Sigmoid colon (tissue), 7 donors: ENCODE results near the gene EML4. TPM values are rescaled to one million over a fixed set of nuclear protein-coding genes. Genes with fewer than 3 reads are reported as not detected.

Experiments used
- DNase-seq: peaks from one replicate; pipeline ENCODE4 v3.0.0-alpha.2; 2019
- H3K27ac ChIP-seq, 4 donors: fragments of 200-600 bp; sonication (generic); one replicate each; pipeline ENCODE4 v1.5.1; 2016 to 2019; ENCODE audit warnings: mild to moderate bottlenecking in 1 of 4
- H3K27me3 ChIP-seq, 3 donors: fragments of 200-600 bp; sonication (generic); one replicate each; pipeline ENCODE4 v1.5.1; 2019; ENCODE audit warnings: mild to moderate bottlenecking in 1 of 3
- H3K36me3 ChIP-seq, 4 donors: fragments of 200-600 bp; sonication (generic); one replicate each; pipeline ENCODE4 v1.5.1; 2016 to 2019
- H3K4me1 ChIP-seq, 4 donors: fragments of 200-600 bp; sonication (generic); one replicate each; pipeline ENCODE4 v1.5.1; 2017 to 2019
- H3K4me3 ChIP-seq, 4 donors: fragments of 200-600 bp; sonication (generic); one replicate each; pipeline ENCODE4 v1.5.1; 2017 to 2019; ENCODE audit warnings: mild to moderate bottlenecking in 2 of 4, moderate library complexity in 1 of 4
- H3K9me3 ChIP-seq, 4 donors: fragments of 200-600 bp in 3 of 4; sonication (generic) in 3 of 4; one replicate each; pipeline versions ENCODE4 v1.5.1 to v1.6.1; 2013 to 2019
- CTCF ChIP-seq, 4 experiments: fragments of 450-650 bp in 3 of 4; fragments of 200-600 bp in 1 of 4; IDR thresholded peaks; one replicate each; pipeline ENCODE4 v1.5.1; 2016 to 2019; ENCODE audit warnings: antibody characterized with exemption in 4 of 4, mild to moderate bottlenecking in 3 of 4, moderate library complexity in 2 of 4
- EP300 ChIP-seq, 4 donors: sonication (generic); formaldehyde crosslinking; IDR thresholded peaks; one replicate each; pipeline ENCODE4 v1.6.1; 2017; ENCODE audit warnings: antibody characterized with exemption in 4 of 4
- POLR2A ChIP-seq, 2 donors: fragments of 450-650 bp; IDR thresholded peaks; one replicate each; pipeline ENCODE4 v1.6.1; 2016; ENCODE audit warnings: antibody characterized with exemption in 2 of 2, mild to moderate bottlenecking in 2 of 2, moderate library complexity in 2 of 2
- POLR2AphosphoS5 ChIP-seq, 4 donors: sonication (generic); formaldehyde crosslinking; IDR thresholded peaks; one replicate each; pipeline ENCODE4 v1.6.1; 2017; ENCODE audit warnings: antibody characterized with exemption in 4 of 4
- WGBS, 2 donors: extraction: QIAGEN DNeasy Blood & Tissue Kit; methylation state at CpG; one replicate each; pipeline ENCODE4 v1.1.7; 2013; 5-methylcytosine and 5-hydroxymethylcytosine counted together
- intact Hi-C: fragments of 100-400 bp; cut with DNase I; formaldehyde crosslinking; loops from one replicate; pipeline ENCODE4 v1.15.1; 2023
- polyA plus RNA-seq, 3 donors: library from polyadenylated mRNA; stranded (reverse); fragments of 200-250 nt; gene quantifications; one replicate each; pipeline ENCODE4 v1.2.3, GENCODE V29; 2013
- total RNA-seq, 4 donors: library from RNA; depleted of rRNA; stranded (reverse); fragments of >200 nt; gene quantifications; one replicate each; pipeline ENCODE4 v1.1.0, GENCODE V29; 2016
- donor health status: healthy with polysubstance abuse.
- donor health status: Bipolar disorder and iron deficiency.
- donor health status: healthy.

Gene EML4
- total and polyA plus RNA-seq, 7 donors = 16.1 to 27.8 (median 17.8) TPM

- intact Hi-C loops = no loop called here
- Histone ChIP-seq H3K36me3 (no peaks in the 10 kb centered on the region), H3K4me3 (no peak overlapping the region), H3K27ac (no peak overlapping the region), H3K4me1 (peaks cover 0 to 26% (median 12%) of the 10 kb centered on the region in 4 donors), H3K27me3 (no peaks in the 10 kb centered on the region), H3K9me3 (no peaks in the 10 kb centered on the region)
- WGBS, 2 donors = 80 to 86% methylated on average over 2 of the region's 2 CpGs
- TF ChIP-seq CTCF (IDR thresholded peaks at IDR 0.05) (no peak), POLR2AphosphoS5 (IDR thresholded peaks at IDR 0.05) (no peak), EP300 (IDR thresholded peaks at IDR 0.05) (no peak), POLR2A (IDR thresholded peaks at IDR 0.05) (no peak)
- DNase-seq = no peak
Observed at GRCh38 chr2:42182654-42183308, 13.6 kb downstream of the EML4 start.

- Histone ChIP-seq H3K27ac (no peak overlapping the region), H3K36me3 (no peaks in the 10 kb centered on the region), H3K4me1 (peaks cover 0 to 26% (median 12%) of the 10 kb centered on the region in 4 donors), H3K9me3 (no peaks in the 10 kb centered on the region), H3K4me3 (no peak overlapping the region), H3K27me3 (no peaks in the 10 kb centered on the region)
- TF ChIP-seq CTCF (IDR thresholded peaks at IDR 0.05) (no peak), POLR2AphosphoS5 (IDR thresholded peaks at IDR 0.05) (no peak), EP300 (IDR thresholded peaks at IDR 0.05) (no peak), POLR2A (IDR thresholded peaks at IDR 0.05) (no peak)
- intact Hi-C loops = no loop called here
- DNase-seq = no peak
- WGBS, 2 donors = 34 to 64% methylated on average over 1 of the region's 1 CpG
Observed at GRCh38 chr2:42183775-42184174, 14.6 kb downstream of the EML4 start.

- intact Hi-C loops = no loop called here
- Histone ChIP-seq H3K9me3 (no peaks in the 10 kb centered on the region), H3K36me3 (no peaks in the 10 kb centered on the region), H3K27me3 (no peaks in the 10 kb centered on the region), H3K4me1 (peaks cover 0 to 26% (median 12%) of the 10 kb centered on the region in 4 donors), H3K4me3 (no peak overlapping the region), H3K27ac (no peak overlapping the region)
- no peak for TF ChIP-seq POLR2A (IDR thresholded peaks at IDR 0.05)
- TF ChIP-seq POLR2AphosphoS5 (IDR thresholded peaks at IDR 0.05) = no peak
- TF ChIP-seq CTCF (IDR thresholded peaks at IDR 0.05) = no peak
- TF ChIP-seq EP300 (IDR thresholded peaks at IDR 0.05) = no peak
- WGBS, 2 donors = 90 to 95% methylated on average over 3 of the region's 3 CpGs
- no peak for DNase-seq
Observed at GRCh38 chr2:42184346-42184745, 15.2 kb downstream of the EML4 start.

GRCh38 chr2:42185220-42185921, 16.2 kb downstream of the EML4 start:
- WGBS, 2 donors = 85% methylated on average over 5 of the region's 5 CpGs
- Histone ChIP-seq H3K4me3 (no peak overlapping the region), H3K4me1 (peaks cover 0 to 26% (median 12%) of the 10 kb centered on the region in 4 donors)

More at GRCh38 chr2:42185220-42185921, 16.2 kb downstream of the EML4 start:
- intact Hi-C loops = no loop called here
- no peak for TF ChIP-seq CTCF (IDR thresholded peaks at IDR 0.05)
- no peak for TF ChIP-seq EP300 (IDR thresholded peaks at IDR 0.05)
- no peak for TF ChIP-seq POLR2AphosphoS5 (IDR thresholded peaks at IDR 0.05)
- TF ChIP-seq POLR2A (IDR thresholded peaks at IDR 0.05) = no peak
- Histone ChIP-seq H3K27me3 (no peaks in the 10 kb centered on the region), H3K36me3 (no peaks in the 10 kb centered on the region), H3K9me3 (no peaks in the 10 kb centered on the region), H3K27ac (peak overlapping the region in 1 of 4 donors; percentile 11)
- DNase-seq = no peak
